Loucy (cell line): ENCODE data around the gene VPS51.
A peak's percentile ranks its signal among the peaks of the same experiment; 100 is the strongest.

ENCODE experiments used
- H2AFZ ChIP-seq: fragments of 200-600 bp; sonication (generic); 2 replicates; pipeline ENCODE4 v1.6.0; 2016; ENCODE audit warnings: antibody characterized with exemption, mild to moderate bottlenecking, low read length, moderate library complexity
- H3F3A ChIP-seq: fragments of 200-600 bp; 2 replicates; pipeline ENCODE4 v1.6.0; 2016; ENCODE audit warnings: antibody characterized with exemption, low read depth, mild to moderate bottlenecking
- H3K27me3 ChIP-seq: fragments of 200-600 bp; sonication (generic); 2 replicates; pipeline ENCODE4 v1.6.1; 2014; ENCODE audit warnings: low read length, mild to moderate bottlenecking; ENCODE audit not compliant: insufficient read depth, poor library complexity, severe bottlenecking
- H3K36me3 ChIP-seq: fragments of 200-600 bp; sonication (generic); 2 replicates; pipeline ENCODE4 v1.6.1; 2016; ENCODE audit warnings: low read length; ENCODE audit not compliant: insufficient read depth
- H3K4me1 ChIP-seq: fragments of 200-600 bp; sonication (generic); 2 replicates; pipeline ENCODE4 v1.5.1; 2014; ENCODE audit warnings: low read length, mild to moderate bottlenecking; ENCODE audit not compliant: insufficient read depth, poor library complexity, severe bottlenecking
- H3K4me2 ChIP-seq: fragments of 200-600 bp; sonication (generic); 2 replicates; pipeline ENCODE4 v1.6.0; 2014; ENCODE audit warnings: antibody characterized with exemption, low read length, low read depth, mild to moderate bottlenecking; ENCODE audit not compliant: poor library complexity, severe bottlenecking
- H3K4me3 ChIP-seq: fragments of 200-600 bp; sonication (generic); 2 replicates; pipeline ENCODE4 v1.5.1; 2014; ENCODE audit warnings: low read length, mild to moderate bottlenecking, mixed read lengths; ENCODE audit not compliant: poor library complexity, severe bottlenecking
- H3K79me2 ChIP-seq: fragments of 200-600 bp; sonication (generic); 2 replicates; pipeline ENCODE4 v1.6.1; 2014; ENCODE audit warnings: low read length; ENCODE audit not compliant: insufficient read depth
- H3K9ac ChIP-seq: fragments of 200-600 bp; sonication (generic); 2 replicates; pipeline ENCODE4 v1.6.0; 2014; ENCODE audit warnings: mild to moderate bottlenecking, low read depth, low read length, moderate library complexity; ENCODE audit not compliant: poor library complexity, severe bottlenecking
- H3K9me2 ChIP-seq: fragments of 200-600 bp; sonication (generic); replicated peaks from 2 replicates; pipeline ENCODE4 v1.6.1; 2016; ENCODE audit warnings: low read depth, low read length, mixed read lengths
- H3K9me3 ChIP-seq: fragments of 200-600 bp; sonication (generic); 2 replicates; pipeline ENCODE4 v1.6.1; 2014; ENCODE audit warnings: mild to moderate bottlenecking, antibody characterized with exemption, low read length, low read depth; ENCODE audit not compliant: insufficient read depth
- H4K20me1 ChIP-seq: fragments of 200-600 bp; sonication (generic); 2 replicates; pipeline ENCODE4 v1.6.0; 2014; ENCODE audit warnings: antibody characterized with exemption, low read length, mild to moderate bottlenecking; ENCODE audit not compliant: insufficient read depth, poor library complexity, severe bottlenecking
- CTCF ChIP-seq: fragments of 200-600 bp; sonication (generic); conservative IDR thresholded peaks from 2 replicates; pipeline ENCODE4 v1.5.1; 2014; ENCODE audit warnings: mild to moderate bottlenecking, antibody characterized with exemption, low read length
- EZH2phosphoT487 ChIP-seq: fragments of 200-600 bp; IDR thresholded peaks from 2 replicates; pipeline ENCODE4 v1.6.1; 2018; ENCODE audit warnings: antibody characterized with exemption, mild to moderate bottlenecking, moderate library complexity, borderline replicate concordance

Gene VPS51

GRCh38 chr11:65083134-65083833 is 12.7 kb upstream of the VPS51 start:
- peaks cover 34% of the 10 kb centered on the region for H3K4me1 ChIP-seq
- H3F3A ChIP-seq, result no peaks in the 10 kb centered on the region
- H3K9me2 ChIP-seq, result no peaks in the 10 kb centered on the region
- peak overlapping the region; percentile 87 for H3K9ac ChIP-seq
- no peaks in the 10 kb centered on the region for H3K27me3 ChIP-seq
- peaks cover 74% of the 10 kb centered on the region for H3K79me2 ChIP-seq
- H3K4me3 ChIP-seq, result peak overlapping the region; percentile 82
- TF ChIP-seq EZH2phosphoT487 (no peak), CTCF (no peak)
- H3K9me3 ChIP-seq, result no peaks in the 10 kb centered on the region
- peaks cover 14% of the 10 kb centered on the region for H4K20me1 ChIP-seq
- peaks cover 14% of the 10 kb centered on the region; the same call in 1 of the 2 replicates for H3K36me3 ChIP-seq
- peak overlapping the region; percentile 68 for H2AFZ ChIP-seq
- peak overlapping the region; percentile 77 for H3K4me2 ChIP-seq

- H3K9me3 ChIP-seq, result no peaks in the 10 kb centered on the region
- peak within 1 kb of the TSS; percentile 95 for H3K4me2 ChIP-seq
- peaks cover 66% of the 10 kb centered on the region for H3K79me2 ChIP-seq
- H3K9ac ChIP-seq, result peak within 1 kb of the TSS; percentile 87
- peak within 1 kb of the TSS; percentile 82 for H3K4me3 ChIP-seq
- peaks cover 30% of the 10 kb centered on the region for H3K4me1 ChIP-seq
- peaks cover 14% of the 10 kb centered on the region for H4K20me1 ChIP-seq
- no peaks in the 10 kb centered on the region for H3K9me2 ChIP-seq
- no peaks in the 10 kb centered on the region for H3F3A ChIP-seq
- peaks cover 12% of the 10 kb centered on the region; the same call in 1 of the 2 replicates for H3K36me3 ChIP-seq
- no peak for TF ChIP-seq CTCF
- no peak for TF ChIP-seq EZH2phosphoT487
- peak within 1 kb of the TSS; percentile 68 for H2AFZ ChIP-seq
- H3K27me3 ChIP-seq, result no peaks in the 10 kb centered on the region
These were observed 12.0 kb upstream of the VPS51 start, which contains the start of the genes CDCA5 and ZFPL1 for GRCh38 chr11:65083834-65084597. CDCA5 (minus strand) TSS chr11:65084040; CDS start chr11:65083978, 62 bp downstream. ZFPL1 (plus strand) TSS chr11:65084222; CDS start chr11:65084699, 477 bp downstream.

GRCh38 chr11:65084598-65085375 is 11.2 kb upstream of the VPS51 start:
- H4K20me1 ChIP-seq, result peaks cover 14% of the 10 kb centered on the region
- peaks cover 6% of the 10 kb centered on the region; the same call in 1 of the 2 replicates for H3K36me3 ChIP-seq
- peak overlapping the region; percentile 95 for H3K4me2 ChIP-seq
- TF ChIP-seq EZH2phosphoT487 (no peak), CTCF (no peak)
- no peaks in the 10 kb centered on the region for H3K9me3 ChIP-seq
- H3K9me2 ChIP-seq, result no peaks in the 10 kb centered on the region
- H3K4me1 ChIP-seq, result peaks cover 30% of the 10 kb centered on the region
- H3K27me3 ChIP-seq, result no peaks in the 10 kb centered on the region
- no peaks in the 10 kb centered on the region for H3F3A ChIP-seq
- H3K79me2 ChIP-seq, result peaks cover 59% of the 10 kb centered on the region
- peak overlapping the region; percentile 51; the same call in 1 of the 2 replicates for H2AFZ ChIP-seq
- H3K4me3 ChIP-seq, result peak overlapping the region; percentile 82
- H3K9ac ChIP-seq, result peak overlapping the region; percentile 87
